IMR-90 (cell line): ENCODE results near the gene FAM124B. TPM values are rescaled to one million over a fixed set of nuclear protein-coding genes. Genes with fewer than 3 reads are reported as not detected.

Experiments used
- ATAC-seq: fragments of 200-7000 bp; cut with Tn5 transposase; 2 replicates; pipeline ENCODE4 v1.9.1; 2020; ENCODE audit warnings: low read depth, mild to moderate bottlenecking, moderate library complexity
- BruUV-seq: library from RNA; stranded (reverse); fragments of 400-500 nt; replicated peaks from 2 replicates; lab custom pipeline; 2021; lab: Mats Ljungman, UMichigan
- CTCF ChIA-PET: fragments of 300-600 bp; formaldehyde crosslinking; extraction: SDS; loops from one replicate; lab custom pipeline; 2021; ENCODE audit warnings: antibody characterized with exemption; lab: Yijun Ruan, JAX
- POLR2A ChIA-PET: fragments of 300-600 bp; sonication (Branson Sonifier 250); formaldehyde crosslinking; loops from one replicate; lab custom pipeline; 2022; ENCODE audit warnings: antibody characterized with exemption; ENCODE audit not compliant: unreplicated experiment; lab: Charles Lee
- DNase-seq: peaks from one replicate; pipeline ENCODE4 v3.0.0; 2013
- H2AFZ ChIP-seq: replicated peaks from 2 replicates; pipeline ENCODE3; 2013; ENCODE audit warnings: low read length, mild to moderate bottlenecking; ENCODE audit not compliant: poor library complexity
- H2AK5ac ChIP-seq: 2 replicates; pipeline ENCODE4 v1.6.1; 2013; ENCODE audit warnings: low read depth, low read length, inconsistent platforms
- H2AK9ac ChIP-seq: replicated peaks from 2 replicates; pipeline ENCODE3; 2013; ENCODE audit warnings: mild to moderate bottlenecking, low read depth, low read length, moderate library complexity; ENCODE audit not compliant: poor library complexity
- H2BK120ac ChIP-seq: 2 replicates; pipeline ENCODE4 v1.6.1; 2013; ENCODE audit warnings: low read depth, low read length, inconsistent platforms
- H2BK15ac ChIP-seq: 3 replicates; pipeline ENCODE4 v1.6.1; 2013; ENCODE audit warnings: low read depth, low read length, inconsistent platforms
- H2BK20ac ChIP-seq: 2 replicates; pipeline ENCODE4 v1.6.1; 2013; ENCODE audit warnings: low read depth, mild to moderate bottlenecking, inconsistent platforms, low read length, moderate library complexity
- H2BK5ac ChIP-seq: 2 replicates; pipeline ENCODE4 v1.6.1; 2013; ENCODE audit warnings: mild to moderate bottlenecking, low read depth, low read length, inconsistent platforms; ENCODE audit not compliant: poor library complexity, severe bottlenecking
- H3K14ac ChIP-seq: replicated peaks from 2 replicates; pipeline ENCODE4 v1.6.1; 2013; ENCODE audit warnings: low read depth, low read length, inconsistent platforms
- H3K18ac ChIP-seq: 2 replicates; pipeline ENCODE4 v1.6.1; 2013; ENCODE audit warnings: low read depth, low read length, control low read depth
- H3K23ac ChIP-seq: 2 replicates; pipeline ENCODE4 v1.6.1; 2013; ENCODE audit warnings: low read depth, low read length, inconsistent platforms
- H3K27ac ChIP-seq: 2 replicates; pipeline ENCODE4 v1.5.1; 2013; ENCODE audit warnings: mild to moderate bottlenecking, control low read depth, low read length; ENCODE audit not compliant: insufficient read depth
- H3K27me3 ChIP-seq: 2 replicates; pipeline ENCODE4 v1.6.1; 2013; ENCODE audit warnings: low read length; ENCODE audit not compliant: control insufficient read depth, insufficient read depth
- H3K36me3 ChIP-seq: 2 replicates; pipeline ENCODE4 v1.6.1; 2013; ENCODE audit warnings: low read length, mixed read lengths; ENCODE audit not compliant: control insufficient read depth, insufficient read depth
- H3K4ac ChIP-seq: 2 replicates; pipeline ENCODE4 v1.6.1; 2013; ENCODE audit warnings: low read depth, low read length, inconsistent platforms
- H3K4me1 ChIP-seq: 2 replicates; pipeline ENCODE4 v1.6.1; 2013; ENCODE audit warnings: low read length, mixed read lengths; ENCODE audit not compliant: control insufficient read depth, insufficient read depth
- H3K4me2 ChIP-seq: 2 replicates; pipeline ENCODE4 v1.6.1; 2013; ENCODE audit warnings: low read depth, mild to moderate bottlenecking, control low read depth, low read length, moderate library complexity
- H3K4me3 ChIP-seq: 2 replicates; pipeline ENCODE4 v1.5.1; 2013; ENCODE audit warnings: low read depth, mild to moderate bottlenecking, control low read depth, low read length, moderate library complexity; ENCODE audit not compliant: insufficient read depth
- H3K56ac ChIP-seq: 2 replicates; pipeline ENCODE4 v1.6.1; 2013; ENCODE audit warnings: low read length, inconsistent platforms; ENCODE audit not compliant: insufficient read depth; ENCODE audit errors: extremely low read depth
- H3K79me1 ChIP-seq, 2 experiments: 2 replicates each; pipeline ENCODE4 v1.6.1; 2013; ENCODE audit warnings: low read length in 2 of 2, inconsistent platforms in 1 of 2, low read depth in 1 of 2
- H3K9ac ChIP-seq: 2 replicates; pipeline ENCODE4 v1.6.1; 2013; ENCODE audit warnings: low read depth, low read length, control low read depth
- H3K9me1 ChIP-seq: 2 replicates; pipeline ENCODE4 v1.6.1; 2013; ENCODE audit warnings: low read length, inconsistent platforms; ENCODE audit not compliant: insufficient read depth
- H3K9me3 ChIP-seq: 2 replicates; pipeline ENCODE4 v1.6.1; 2013; ENCODE audit warnings: low read length; ENCODE audit not compliant: control insufficient read depth, insufficient read depth
- H4K20me1 ChIP-seq: 2 replicates; pipeline ENCODE4 v1.6.1; 2013; ENCODE audit warnings: low read length, inconsistent platforms; ENCODE audit not compliant: insufficient read depth
- H4K5ac ChIP-seq: 2 replicates; pipeline ENCODE4 v1.6.1; 2013; ENCODE audit warnings: mild to moderate bottlenecking, low read depth, low read length, control low read depth
- H4K8ac ChIP-seq, 2 experiments: 2 replicates each; pipeline ENCODE4 v1.6.1; 2013; ENCODE audit warnings: low read depth in 2 of 2, low read length in 2 of 2, control low read depth in 1 of 2, inconsistent platforms in 1 of 2
- H4K91ac ChIP-seq: 2 replicates; pipeline ENCODE4 v1.6.1; 2013; ENCODE audit warnings: low read depth, low read length, inconsistent platforms; ENCODE audit not compliant: insufficient read depth
- BHLHE40 ChIP-seq: fragments of 150-350 bp; IDR thresholded peaks from 2 replicates; pipeline ENCODE4 v1.6.1; 2016; ENCODE audit warnings: mild to moderate bottlenecking, low read depth, low read length
- CHD1 ChIP-seq: IDR thresholded peaks from 2 replicates; pipeline ENCODE4 v1.6.1; 2012; ENCODE audit warnings: low read depth, low read length, improper control_type of control experiment
- CTCF ChIP-seq: conservative IDR thresholded peaks from 2 replicates; pipeline ENCODE4 v1.5.1; 2012; ENCODE audit warnings: mild to moderate bottlenecking, low read depth, low read length, improper control_type of control experiment
- ELK1 ChIP-seq: fragments of 150-350 bp; IDR thresholded peaks from 2 replicates; pipeline ENCODE4 v1.6.1; 2016; ENCODE audit warnings: low read depth, mild to moderate bottlenecking, low read length, moderate library complexity, borderline replicate concordance
- FOS ChIP-seq: fragments of 150-350 bp; IDR thresholded peaks from 2 replicates; pipeline ENCODE4 v1.6.1; 2016; ENCODE audit warnings: low read depth, low read length
- MAFK ChIP-seq: IDR thresholded peaks from 2 replicates; pipeline ENCODE4 v1.6.1; 2012; ENCODE audit warnings: low read depth, low read length, improper control_type of control experiment
- MAZ ChIP-seq: IDR thresholded peaks from 2 replicates; pipeline ENCODE4 v1.6.1; 2012; ENCODE audit warnings: low read depth, mild to moderate bottlenecking, low read length, improper control_type of control experiment, moderate library complexity, borderline replicate concordance
- MXI1 ChIP-seq: IDR thresholded peaks from 2 replicates; pipeline ENCODE4 v1.6.1; 2012; ENCODE audit warnings: low read depth, mild to moderate bottlenecking, low read length, moderate library complexity, borderline replicate concordance
- NFE2L2 ChIP-seq: fragments of 150-350 bp; IDR thresholded peaks from 2 replicates; pipeline ENCODE4 v1.6.1; 2016; ENCODE audit warnings: low read depth, mild to moderate bottlenecking, low read length
- POLR2A ChIP-seq: IDR thresholded peaks from 2 replicates; pipeline ENCODE4 v1.6.1; 2012; ENCODE audit warnings: mild to moderate bottlenecking, low read depth, low read length
- RAD21 ChIP-seq: IDR thresholded peaks from 2 replicates; pipeline ENCODE4 v1.6.1; 2012; ENCODE audit warnings: low read length, improper control_type of control experiment
- RCOR1 ChIP-seq: IDR thresholded peaks from 2 replicates; pipeline ENCODE4 v1.6.1; 2012; ENCODE audit warnings: mild to moderate bottlenecking, low read length, improper control_type of control experiment; ENCODE audit not compliant: insufficient replicate concordance
- RFX5 ChIP-seq: IDR thresholded peaks from 2 replicates; pipeline ENCODE4 v1.8.0; 2012; ENCODE audit warnings: low read depth, mild to moderate bottlenecking, low read length, moderate library complexity
- SMC3 ChIP-seq: fragments of 150-350 bp; IDR thresholded peaks from 2 replicates; pipeline ENCODE4 v1.6.1; 2016; ENCODE audit warnings: low read depth, mild to moderate bottlenecking, antibody characterized with exemption, low read length, moderate library complexity
- USF2 ChIP-seq: fragments of 150-350 bp; IDR thresholded peaks from 2 replicates; pipeline ENCODE4 v1.6.1; 2017; ENCODE audit warnings: mild to moderate bottlenecking, antibody characterized with exemption, low read length, low read depth
- WGBS, 2 experiments: methylation state at CpG; one replicate each; pipeline versions ENCODE4 v1.1.5 to v1.1.7; 2013; ENCODE audit warnings: missing lambda C conversion rate in 2 of 2; ENCODE audit not compliant: insufficient read length in 1 of 2; ENCODE audit errors: extremely low coverage in 2 of 2; 5-methylcytosine and 5-hydroxymethylcytosine counted together
- dilution Hi-C: fragments of 300-500 bp; cut with HindIII; formaldehyde crosslinking; loops from one replicate; pipeline ENCODE4 v1.14.3; 2018; ENCODE audit warnings: low sequenced_read_pairs; ENCODE audit not compliant: unreplicated experiment
- in situ Hi-C: fragments of 300-500 bp; cut with MboI; formaldehyde crosslinking; loops from 3 replicates; pipeline ENCODE4 v1.14.3; 2019; ENCODE audit warnings: low sequenced_read_pairs, inconsistent platforms, mixed read lengths
- intact Hi-C: fragments of 100-400 bp; cut with micrococcal nuclease; formaldehyde crosslinking; loops from 2 replicates; pipeline ENCODE4 v1.10.0; 2022
- polyA plus RNA-seq, 3 experiments: library from polyadenylated mRNA; depleted of rRNA; stranded (reverse); fragments of >200 nt; gene quantifications; 2 replicates each; pipeline ENCODE4 v1.2.3, GENCODE V29; 2012; ENCODE audit warnings: low replicate concordance in 1 of 3
- total RNA-seq: library from RNA; depleted of rRNA; stranded (reverse); fragments of >200 nt; gene quantifications from 2 replicates; pipeline ENCODE4 v1.2.3, GENCODE V29; 2012

FAM124B gene
- total and polyA plus RNA-seq, 2 of the 4 experiments (the other 2 are of a cell fraction) = not detected

GRCh38 chr2:224426656-224427055, 24.7 kb upstream of the FAM124B start:
- H2BK20ac ChIP-seq = no peak overlapping the region
- no peak overlapping the region for H2BK120ac ChIP-seq
- peaks cover 5% of the 10 kb centered on the region for H3K27me3 ChIP-seq
- no peak overlapping the region for H4K91ac ChIP-seq
- no peak overlapping the region for H2AFZ ChIP-seq
- H3K4me2 ChIP-seq = no peak overlapping the region
- H3K9me1 ChIP-seq = no peaks in the 10 kb centered on the region
- H3K36me3 ChIP-seq = no peaks in the 10 kb centered on the region
- no peak overlapping the region for H3K23ac ChIP-seq
- no peak overlapping the region for H4K8ac ChIP-seq
- H3K9me3 ChIP-seq = no peaks in the 10 kb centered on the region
- dilution Hi-C loops (no loop called here), intact Hi-C loops (no loop called here), in situ Hi-C loops (no loop called here)
- H3K4me3 ChIP-seq = no peak overlapping the region
- ChIA-PET CTCF (no interaction called here), POLR2A (no interaction called here)
- WGBS, 2 experiments = no CpG with 5 or more reads among the region's 3 CpGs
- H4K20me1 ChIP-seq = no peaks in the 10 kb centered on the region
- BruUV-seq = no TSS peak
- no peak overlapping the region for H2BK15ac ChIP-seq
- ATAC-seq (no peak), DNase-seq (no peak)
- no peaks in the 10 kb centered on the region for H3K79me1 ChIP-seq
- no peak overlapping the region for H2AK9ac ChIP-seq
- H2AK5ac ChIP-seq = no peak overlapping the region
- no peak overlapping the region for H2BK5ac ChIP-seq
- no peak overlapping the region for H3K18ac ChIP-seq
- H3K56ac ChIP-seq = no peak overlapping the region
- no peak overlapping the region for H4K5ac ChIP-seq
- H3K4ac ChIP-seq = no peak overlapping the region
- TF ChIP-seq SMC3 (no peak), BHLHE40 (no peak), MAZ (no peak), USF2 (no peak), FOS (no peak), RFX5 (no peak), RAD21 (no peak), CHD1 (no peak), POLR2A (no peak), ELK1 (no peak), NFE2L2 (no peak), RCOR1 (no peak), CTCF (no peak), MXI1 (no peak), MAFK (no peak)
- no peaks in the 10 kb centered on the region for H3K4me1 ChIP-seq
- H3K14ac ChIP-seq = no peak overlapping the region
- no peak overlapping the region for H3K9ac ChIP-seq
- H3K27ac ChIP-seq = no peak overlapping the region
